PC-9 (cell line): ENCODE data around the gene ANK2. TPM values are rescaled to one million over a fixed set of nuclear protein-coding genes. Genes with fewer than 3 reads are reported as not detected.
"Not testable (repeated sequence)": the region's sequence is repeated elsewhere in the genome, so short reads cannot be mapped to it uniquely, and the experiment has no call there.

Experiments used
- BruUV-seq: library from RNA; stranded (reverse); fragments of 400-500 nt; replicated peaks from 2 replicates; lab custom pipeline; 2021; lab: Mats Ljungman, UMichigan
- CTCF ChIA-PET: fragments of 300-600 bp; sonication (Branson Sonifier 250); formaldehyde crosslinking; loops from one replicate; lab custom pipeline; 2022; ENCODE audit warnings: antibody characterized with exemption; lab: Charles Lee
- POLR2A ChIA-PET: fragments of 300-600 bp; sonication (Branson Sonifier 250); formaldehyde crosslinking; loops from one replicate; lab custom pipeline; 2022; ENCODE audit warnings: antibody characterized with exemption; ENCODE audit not compliant: unreplicated experiment; lab: Charles Lee
- DNase-seq, 2 experiments: peaks; one replicate each; pipeline versions ENCODE4 v3.0.0 to v3.0.0-alpha.2; 2015 to 2022; ENCODE audit warnings: mixed read lengths in 1 of 2
- H2AFZ ChIP-seq: fragments of 200-600 bp; sonication (generic); 2 replicates; pipeline ENCODE4 v1.8.1; 2017; ENCODE audit warnings: antibody characterized with exemption
- H3F3A ChIP-seq: fragments of 200-600 bp; sonication (generic); 2 replicates; pipeline ENCODE4 v1.8.1; 2017; ENCODE audit warnings: antibody characterized with exemption, mild to moderate bottlenecking, low read depth; ENCODE audit not compliant: insufficient read depth
- H3K27ac ChIP-seq: fragments of 200-600 bp; sonication (generic); 2 replicates; pipeline ENCODE4 v1.6.1; 2016; ENCODE audit warnings: mixed run types
- H3K27me3 ChIP-seq: fragments of 200-600 bp; sonication (generic); 2 replicates; pipeline ENCODE4 v1.6.1; 2016; ENCODE audit warnings: low read depth, mixed run types; ENCODE audit not compliant: insufficient read depth
- H3K36me3 ChIP-seq: fragments of 200-600 bp; sonication (generic); 2 replicates; pipeline ENCODE4 v1.6.1; 2016; ENCODE audit warnings: low read depth, mixed run types
- H3K4me1 ChIP-seq: fragments of 200-600 bp; sonication (generic); replicated peaks from 2 replicates; pipeline ENCODE4 v1.6.1; 2016; ENCODE audit warnings: mixed run types; ENCODE audit not compliant: insufficient read depth
- H3K4me2 ChIP-seq: fragments of 200-600 bp; sonication (generic); 2 replicates; pipeline ENCODE4 v1.6.1; 2017; ENCODE audit warnings: mixed run types
- H3K4me3 ChIP-seq: fragments of 200-600 bp; sonication (generic); 2 replicates; pipeline ENCODE4 v1.6.1; 2016; ENCODE audit warnings: mixed run types
- H3K79me2 ChIP-seq: fragments of 200-600 bp; sonication (generic); 2 replicates; pipeline ENCODE4 v1.6.1; 2017; ENCODE audit warnings: low read depth, mixed run types
- H3K9me2 ChIP-seq: fragments of 200-600 bp; sonication (generic); 2 replicates; pipeline ENCODE4 v1.8.1; 2017; ENCODE audit warnings: mild to moderate bottlenecking; ENCODE audit not compliant: insufficient read depth
- H3K9me3 ChIP-seq: fragments of 200-600 bp; sonication (generic); 2 replicates; pipeline ENCODE4 v1.8.1; 2016; ENCODE audit warnings: low read depth; ENCODE audit not compliant: insufficient read depth
- H4K20me1 ChIP-seq: fragments of 200-600 bp; sonication (generic); 2 replicates; pipeline ENCODE4 v1.8.1; 2017; ENCODE audit not compliant: insufficient read depth
- CTCF ChIP-seq: fragments of 200-600 bp; sonication (generic); conservative IDR thresholded peaks from 2 replicates; pipeline ENCODE4 v1.6.1; 2017; ENCODE audit warnings: mixed run types, antibody characterized with exemption, mild to moderate bottlenecking, moderate library complexity
- EZH2 ChIP-seq: fragments of 200-600 bp; sonication (generic); IDR thresholded peaks from 2 replicates; pipeline ENCODE4 v1.8.0; 2017; ENCODE audit warnings: antibody characterized with exemption, low read depth
- intact Hi-C: fragments of 100-400 bp; cut with micrococcal nuclease; formaldehyde crosslinking; loops from one replicate; pipeline ENCODE4 v1.10.0; 2022; ENCODE audit not compliant: unreplicated experiment
- total RNA-seq: library from RNA; stranded (reverse); gene quantifications from 2 replicates; pipeline ENCODE4 v1.2.3, GENCODE V29; 2021

The ANK2 gene
- total RNA-seq, 1 experiment from 2014 or later, result 0.61 TPM

DNA sequence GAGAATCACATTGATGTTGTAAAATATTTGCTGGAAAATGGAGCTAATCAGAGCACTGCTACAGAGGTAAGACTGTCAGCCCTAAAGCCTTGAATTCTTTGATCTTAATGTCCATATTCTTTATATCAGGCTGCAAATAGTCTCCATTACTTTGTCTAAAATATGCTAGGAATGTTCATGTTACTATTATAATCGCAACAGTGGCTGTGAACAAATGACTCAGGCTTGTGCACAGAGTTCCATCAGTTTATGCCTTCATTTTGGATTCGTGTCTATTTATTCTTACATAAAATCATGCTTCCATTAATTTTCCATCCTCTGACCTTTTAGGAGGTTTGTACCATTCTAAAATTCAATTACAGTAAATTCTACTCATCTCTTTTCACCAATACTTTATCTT lies 182.7 kb downstream of the ANK2 start:
- no peaks in the 10 kb centered on the region for H3K4me1 ChIP-seq
- H3K4me2 ChIP-seq, result no peak overlapping the region
- no peaks in the 10 kb centered on the region for H3K9me2 ChIP-seq
- intact Hi-C loops, result no loop called here
- H4K20me1 ChIP-seq, result no peaks in the 10 kb centered on the region
- no peaks in the 10 kb centered on the region for H3K79me2 ChIP-seq
- DNase-seq, result no peak
- no peaks in the 10 kb centered on the region for H3K36me3 ChIP-seq
- no peak overlapping the region for H3K27ac ChIP-seq
- no TSS peak for BruUV-seq
- H3K27me3 ChIP-seq, result no peaks in the 10 kb centered on the region
- POLR2A ChIA-PET, result no interaction called here
- H3K4me3 ChIP-seq, result no peak overlapping the region
- TF ChIP-seq EZH2 (no peak), CTCF (no peak)
- H3F3A ChIP-seq, result no peaks in the 10 kb centered on the region
- no peaks in the 10 kb centered on the region for H3K9me3 ChIP-seq
- CTCF ChIA-PET, result no interaction called here
- H2AFZ ChIP-seq, result no peak overlapping the region

DNA sequence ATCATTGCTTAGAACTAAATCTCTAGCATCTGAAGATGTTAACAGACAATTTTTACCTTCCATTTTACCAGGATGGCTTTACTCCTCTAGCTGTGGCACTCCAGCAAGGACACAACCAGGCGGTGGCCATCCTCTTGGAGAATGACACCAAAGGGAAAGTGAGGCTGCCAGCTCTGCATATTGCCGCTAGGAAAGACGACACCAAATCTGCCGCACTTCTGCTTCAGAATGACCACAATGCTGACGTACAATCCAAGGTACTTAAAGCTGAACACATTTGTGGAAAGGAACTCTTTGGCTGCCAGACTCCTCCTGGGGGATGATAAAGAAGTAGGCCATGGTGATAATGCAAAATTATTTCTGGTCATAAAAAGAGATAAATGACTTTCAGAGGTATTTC lies 187.5 kb downstream of the ANK2 start:
- no peaks in the 10 kb centered on the region for H3K9me2 ChIP-seq
- ChIA-PET POLR2A (no interaction called here), CTCF (no interaction called here)
- H3K4me2 ChIP-seq, result no peak overlapping the region
- TF ChIP-seq CTCF (no peak), EZH2 (no peak)
- H3F3A ChIP-seq, result no peaks in the 10 kb centered on the region
- no peaks in the 10 kb centered on the region for H3K36me3 ChIP-seq
- H3K4me3 ChIP-seq, result no peak overlapping the region
- H2AFZ ChIP-seq, result no peak overlapping the region
- no peaks in the 10 kb centered on the region for H3K9me3 ChIP-seq
- DNase-seq, result no peak
- H4K20me1 ChIP-seq, result no peaks in the 10 kb centered on the region
- H3K4me1 ChIP-seq, result no peaks in the 10 kb centered on the region
- intact Hi-C loops, result no loop called here
- no peak overlapping the region for H3K27ac ChIP-seq
- BruUV-seq, result no TSS peak
- H3K27me3 ChIP-seq, result no peaks in the 10 kb centered on the region
- no peaks in the 10 kb centered on the region for H3K79me2 ChIP-seq

DNA sequence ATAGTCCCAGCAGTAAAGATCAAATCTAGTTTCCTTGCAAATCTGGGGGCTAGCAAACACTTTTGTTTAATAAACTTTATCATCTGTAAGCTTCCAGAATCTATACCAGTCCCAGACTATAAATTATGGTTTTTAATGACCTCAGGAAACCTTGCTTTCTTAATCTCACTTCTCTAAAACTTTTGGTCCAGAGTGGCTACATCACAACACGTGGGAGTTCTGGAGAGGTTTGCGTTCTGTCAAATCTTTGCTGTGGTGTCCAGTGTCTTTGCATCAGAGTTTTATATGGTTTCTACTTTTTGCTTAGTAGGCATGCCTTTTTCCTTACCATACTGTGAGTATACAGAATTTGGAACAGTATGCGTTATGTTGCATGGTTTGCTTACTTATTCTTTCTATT lies 193.9 kb downstream of the ANK2 start:
- Histone ChIP-seq H3K4me2 (no peak overlapping the region), H2AFZ (no peak overlapping the region), H3K27ac (no peak overlapping the region), H3K4me1 (no peaks in the 10 kb centered on the region), H3K79me2 (no peaks in the 10 kb centered on the region), H3K9me2 (no peaks in the 10 kb centered on the region), H4K20me1 (no peaks in the 10 kb centered on the region), H3K36me3 (no peaks in the 10 kb centered on the region), H3K4me3 (no peak overlapping the region), H3F3A (no peaks in the 10 kb centered on the region), H3K9me3 (no peaks in the 10 kb centered on the region), H3K27me3 (no peaks in the 10 kb centered on the region)
- no peak for DNase-seq
- ChIA-PET CTCF (no interaction called here), POLR2A (no interaction called here)
- TF ChIP-seq EZH2 (no peak), CTCF (no peak)
- intact Hi-C loops, result no loop called here
- BruUV-seq, result no TSS peak

DNA sequence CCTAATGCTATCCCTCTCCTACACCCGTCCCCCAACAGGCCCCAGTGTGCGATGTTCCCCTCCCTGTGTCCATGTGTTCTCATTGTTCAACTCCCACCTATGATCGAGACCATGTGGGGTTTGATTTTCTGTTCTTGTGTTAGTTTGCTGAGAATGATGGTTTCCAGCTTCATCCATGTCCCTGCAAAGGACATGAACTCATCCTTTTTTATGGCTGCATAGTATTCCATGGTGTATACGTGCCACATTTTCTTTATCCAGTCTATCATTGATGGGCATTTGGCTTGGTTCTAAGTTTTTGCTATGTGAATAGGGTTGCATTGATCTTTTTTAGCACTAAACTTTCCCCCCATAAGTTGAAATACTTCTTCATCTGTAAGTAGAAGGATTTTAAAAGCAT lies 195.3 kb downstream of the ANK2 start:
- CTCF ChIA-PET, H3K4me3 ChIP-seq, H4K20me1 ChIP-seq, BruUV-seq, H2AFZ ChIP-seq, DNase-seq, H3K4me1 ChIP-seq, H3F3A ChIP-seq, H3K27ac ChIP-seq, intact Hi-C loops, POLR2A ChIA-PET, H3K4me2 ChIP-seq, H3K27me3 ChIP-seq, H3K9me2 ChIP-seq, H3K9me3 ChIP-seq, H3K79me2 ChIP-seq, H3K36me3 ChIP-seq: not testable (repeated sequence)
